HepG2 (cell line): Measurements from ENCODE around the gene CYP4F22. TPM values are rescaled to one million over a fixed set of nuclear protein-coding genes. Genes with fewer than 3 reads are reported as not detected.

ENCODE experiments used
- ATAC-seq: fragments of 200-7000 bp; cut with Tn5 transposase; 3 replicates; pipeline ENCODE4 v1.9.1; 2020; ENCODE audit warnings: mild to moderate bottlenecking, moderate library complexity
- BruUV-seq: library from RNA; stranded (reverse); fragments of 400-500 nt; replicated peaks from 2 replicates; lab custom pipeline; 2021; lab: Mats Ljungman, UMichigan
- CTCF ChIA-PET: fragments of 300-600 bp; formaldehyde crosslinking; extraction: SDS; loops from one replicate; lab custom pipeline; 2021; ENCODE audit warnings: low total read pairs, inconsistent platforms, low intra/inter-chr PET ratio; lab: Yijun Ruan, JAX
- POLR2A ChIA-PET: fragments of 350-600 bp; sonication (Branson Sonifier 250); formaldehyde crosslinking; loops from one replicate; lab custom pipeline; 2020; ENCODE audit warnings: antibody characterized with exemption, inconsistent platforms; lab: Yijun Ruan, JAX
- DNase-seq: peaks from one replicate; pipeline ENCODE4 v3.0.0-alpha.2; 2015; ENCODE audit warnings: low spot score
- FAIRE-seq: peaks from 3 replicates; lab custom pipeline; 2011; peaks lifted over from hg19 to GRCh38; lab: Jason Lieb, UNC
- H2AFZ ChIP-seq: one replicate; pipeline ENCODE4 v1.6.1; 2011; ENCODE audit warnings: low read length, inconsistent platforms
- H3K27ac ChIP-seq: fragments of 300-600 bp; 3 replicates; pipeline ENCODE4 v1.8.0; 2011; ENCODE audit warnings: mixed run types, mild to moderate bottlenecking, mixed read lengths, low read length, inconsistent platforms; ENCODE audit not compliant: insufficient read depth; ENCODE audit errors: extremely low read length
- H3K27me3 ChIP-seq, 2 experiments: fragments of 200-600 bp in 1 of 2; 2 replicates in 1 of 2; 3 replicates in 1 of 2; pipeline versions ENCODE4 v1.6.0 to v1.8.0; 2011; ENCODE audit warnings: low read length in 2 of 2, mild to moderate bottlenecking in 2 of 2, moderate library complexity in 2 of 2, inconsistent platforms in 1 of 2; ENCODE audit not compliant: insufficient read depth in 2 of 2, control insufficient read depth in 1 of 2
- H3K36me3 ChIP-seq, 2 experiments: fragments of 200-600 bp in 1 of 2; replicated peaks in 1 of 2; 2 replicates in 1 of 2; 3 replicates in 1 of 2; pipeline versions ENCODE4 v1.5.1 to v1.8.0; 2011; ENCODE audit warnings: low read length in 2 of 2, inconsistent platforms in 1 of 2; ENCODE audit not compliant: insufficient read depth in 2 of 2, control insufficient read depth in 1 of 2
- H3K4me1 ChIP-seq: 2 replicates; pipeline ENCODE4 v1.5.1; 2012; ENCODE audit warnings: low read length, inconsistent platforms; ENCODE audit not compliant: insufficient read depth
- H3K4me2 ChIP-seq: 2 replicates; pipeline ENCODE4 v1.6.0; 2011; ENCODE audit warnings: low read depth, low read length, inconsistent platforms
- H3K4me3 ChIP-seq, 3 experiments: fragments of 200-600 bp in 1 of 3; sonication (generic), shearing (Covaris generic) in 1 of 3; replicated peaks in 1 of 3; 2 replicates each; pipeline ENCODE4 v1.5.1; 2011 to 2016; ENCODE audit warnings: low read length in 3 of 3, inconsistent platforms in 2 of 3, low read depth in 2 of 3, mild to moderate bottlenecking in 2 of 3, control low read depth in 1 of 3, mixed read lengths in 1 of 3; ENCODE audit not compliant: insufficient read depth in 1 of 3
- H3K79me2 ChIP-seq: one replicate; pipeline ENCODE4 v1.6.1; 2011; ENCODE audit warnings: low read length, inconsistent platforms; ENCODE audit not compliant: insufficient read depth
- H3K9ac ChIP-seq: 2 replicates; pipeline ENCODE4 v1.6.0; 2011; ENCODE audit warnings: mild to moderate bottlenecking, low read depth, low read length, inconsistent platforms; ENCODE audit not compliant: insufficient read depth
- H3K9me3 ChIP-seq: 2 replicates; pipeline ENCODE4 v1.5.1; 2012; ENCODE audit warnings: mild to moderate bottlenecking, low read length
- H4K20me1 ChIP-seq: 2 replicates; pipeline ENCODE4 v1.6.0; 2011; ENCODE audit warnings: inconsistent platforms, mild to moderate bottlenecking, low read length, moderate library complexity; ENCODE audit not compliant: insufficient read depth
- ATF1 ChIP-seq: IDR thresholded peaks from 2 replicates; pipeline ENCODE4 v1.6.1; 2016; ENCODE audit warnings: mild to moderate bottlenecking, control low read depth
- CEBPB ChIP-seq: IDR thresholded peaks from 2 replicates; pipeline ENCODE4 v1.6.1; 2011; ENCODE audit warnings: low read depth, low read length, improper control_type of control experiment, borderline replicate concordance
- MAFF ChIP-seq: IDR thresholded peaks from 2 replicates; pipeline ENCODE4 v1.6.1; 2011; ENCODE audit warnings: low read depth, low read length, improper control_type of control experiment
- MXD4 ChIP-seq: IDR thresholded peaks from 2 replicates; pipeline ENCODE4 v1.6.1; 2016; ENCODE audit warnings: mild to moderate bottlenecking, missing biosample characterization, missing genetic modification reagents
- RBFOX2 ChIP-seq: fragments of 200-400 bp; formaldehyde crosslinking; IDR thresholded peaks from 2 replicates; pipeline ENCODE4 v1.6.1; 2017; ENCODE audit warnings: low read depth, mild to moderate bottlenecking, low read length
- ZNF510 ChIP-seq: sonication (generic); formaldehyde crosslinking; IDR thresholded peaks from 2 replicates; pipeline ENCODE4 v1.4.0; 2020; ENCODE audit warnings: low read depth, mild to moderate bottlenecking, missing genetic modification reagents
- ZNF557 ChIP-seq: sonication (generic); formaldehyde crosslinking; IDR thresholded peaks from 2 replicates; pipeline ENCODE4 v1.4.0; 2020; ENCODE audit warnings: missing genetic modification reagents
- ZNF615 ChIP-seq: sonication (generic); formaldehyde crosslinking; IDR thresholded peaks from 2 replicates; pipeline ENCODE4 v1.5.0; 2020; ENCODE audit warnings: mild to moderate bottlenecking, missing genetic modification reagents, borderline replicate concordance
- ZNF770 ChIP-seq: sonication (generic); formaldehyde crosslinking; IDR thresholded peaks from 2 replicates; pipeline ENCODE4 v1.5.0; 2020; ENCODE audit warnings: mild to moderate bottlenecking, missing genetic modification reagents
- WGBS: methylation state at CpG from one replicate; pipeline ENCODE4 v1.1.6; 2017; ENCODE audit warnings: low lambda C conversion rate; 5-methylcytosine and 5-hydroxymethylcytosine counted together
- in situ Hi-C: cut with HindIII; loops from 2 replicates; pipeline ENCODE4 v1.10.0; 2017; ENCODE audit warnings: low pct_unique_long_range_greater_than_20kb; ENCODE audit not compliant: extremely low pct_ligation_motif_present
- intact Hi-C: fragments of 100-400 bp; cut with micrococcal nuclease; formaldehyde crosslinking; loops from one replicate; pipeline ENCODE4 v1.10.0; 2022; ENCODE audit not compliant: unreplicated experiment
- polyA plus RNA-seq, 8 experiments: library from polyadenylated mRNA; depleted of rRNA in 3 of 8; stranded (reverse) in 7 of 8; unstranded in 1 of 8; fragments of >200 nt; fragmentation: Illumina TruSeq in 4 of 8; extraction: Trizol in 4 of 8; gene quantifications; 2 replicates each; pipeline versions ENCODE4 v1.2.1 to v1.2.3, GENCODE V29; 2011 to 2016; ENCODE audit warnings: low read depth in 4 of 8, missing spikeins in 1 of 8, mixed read lengths in 1 of 8; ENCODE audit not compliant: insufficient read depth in 1 of 8
- total RNA-seq, 5 experiments: library from RNA; depleted of rRNA; stranded (reverse); fragments of >200 nt; fragmentation: Illumina TruSeq; extraction: Trizol; gene quantifications; 2 replicates each; pipeline ENCODE4 v1.2.3, GENCODE V29; 2016; ENCODE audit warnings: low read depth in 1 of 5
- TF ChIP-seq, protein P1 (sequence below): IDR thresholded peaks from 2 replicates; pipeline ENCODE4 v1.6.1; 2016; ENCODE audit warnings: low read depth, missing genetic modification reagents, missing compliant biosample characterization

The CYP4F22 gene
- total and polyA plus RNA-seq, 2 of the 13 experiments (the other 11 are each of a cell fraction or from before 2014, with no cell fraction given): 0.05 TPM; not detected in 1

- TF ChIP-seq MAFF: peak; percentile 81
Measured at GRCh38 chr19:15466851-15467733, 41.2 kb upstream of the CYP4F22 start (continued).

DNA sequence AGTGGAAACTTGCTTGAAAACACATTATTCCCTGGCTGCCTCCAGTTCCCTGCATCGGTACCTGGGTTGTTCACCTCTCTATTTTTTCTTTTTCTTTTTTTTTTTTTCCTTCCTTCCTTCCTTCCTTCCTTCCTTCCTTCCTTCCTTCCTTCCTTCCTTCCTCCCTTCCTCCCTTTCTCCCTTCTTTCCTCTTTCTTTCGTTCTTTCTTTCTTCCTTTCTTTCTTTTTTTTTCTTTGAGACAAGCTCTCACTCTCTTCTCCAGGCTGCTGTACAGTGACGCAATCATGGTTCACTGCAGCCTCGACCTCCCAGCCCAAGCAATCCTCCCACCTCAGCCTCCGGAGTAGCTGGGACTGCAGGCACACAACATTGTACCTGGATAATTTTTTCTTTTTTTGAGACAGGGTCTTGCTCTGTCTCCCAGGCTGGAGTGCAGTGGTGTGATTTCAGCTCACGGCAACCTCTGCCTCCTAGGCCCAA lies 40.6 kb upstream of the CYP4F22 start:
- H3K9me3 ChIP-seq: no peaks in the 10 kb centered on the region
- no peak overlapping the region for H3K27ac ChIP-seq
- ChIA-PET CTCF (no interaction called here), POLR2A (no interaction called here)
- H3K4me1 ChIP-seq: peaks cover 33% of the 10 kb centered on the region
- no peak for DNase-seq
- no peaks in the 10 kb centered on the region for H3K27me3 ChIP-seq
- in situ Hi-C loops: no loop called here
- H3K4me3 ChIP-seq: no peak overlapping the region
- H3K4me2 ChIP-seq: no peak overlapping the region
- H3K79me2 ChIP-seq: no peaks in the 10 kb centered on the region
- 55% methylated on average over 6 of the region's 6 CpGs for WGBS
- no peak for ATAC-seq
- BruUV-seq: no TSS peak
- no peak overlapping the region for H2AFZ ChIP-seq
- no peaks in the 10 kb centered on the region for H3K36me3 ChIP-seq
- no peaks in the 10 kb centered on the region for H4K20me1 ChIP-seq
- no peak for TF ChIP-seq RBFOX2
- TF ChIP-seq MXD4: no peak
- 0 out of 2 replicates have a peak, but pooled peaks have one; percentile 20 for TF ChIP-seq ZNF770 (CRISPR knock-in tag)
- TF ChIP-seq ZNF557 (CRISPR knock-in tag): no peak
- TF ChIP-seq, protein P1, sequence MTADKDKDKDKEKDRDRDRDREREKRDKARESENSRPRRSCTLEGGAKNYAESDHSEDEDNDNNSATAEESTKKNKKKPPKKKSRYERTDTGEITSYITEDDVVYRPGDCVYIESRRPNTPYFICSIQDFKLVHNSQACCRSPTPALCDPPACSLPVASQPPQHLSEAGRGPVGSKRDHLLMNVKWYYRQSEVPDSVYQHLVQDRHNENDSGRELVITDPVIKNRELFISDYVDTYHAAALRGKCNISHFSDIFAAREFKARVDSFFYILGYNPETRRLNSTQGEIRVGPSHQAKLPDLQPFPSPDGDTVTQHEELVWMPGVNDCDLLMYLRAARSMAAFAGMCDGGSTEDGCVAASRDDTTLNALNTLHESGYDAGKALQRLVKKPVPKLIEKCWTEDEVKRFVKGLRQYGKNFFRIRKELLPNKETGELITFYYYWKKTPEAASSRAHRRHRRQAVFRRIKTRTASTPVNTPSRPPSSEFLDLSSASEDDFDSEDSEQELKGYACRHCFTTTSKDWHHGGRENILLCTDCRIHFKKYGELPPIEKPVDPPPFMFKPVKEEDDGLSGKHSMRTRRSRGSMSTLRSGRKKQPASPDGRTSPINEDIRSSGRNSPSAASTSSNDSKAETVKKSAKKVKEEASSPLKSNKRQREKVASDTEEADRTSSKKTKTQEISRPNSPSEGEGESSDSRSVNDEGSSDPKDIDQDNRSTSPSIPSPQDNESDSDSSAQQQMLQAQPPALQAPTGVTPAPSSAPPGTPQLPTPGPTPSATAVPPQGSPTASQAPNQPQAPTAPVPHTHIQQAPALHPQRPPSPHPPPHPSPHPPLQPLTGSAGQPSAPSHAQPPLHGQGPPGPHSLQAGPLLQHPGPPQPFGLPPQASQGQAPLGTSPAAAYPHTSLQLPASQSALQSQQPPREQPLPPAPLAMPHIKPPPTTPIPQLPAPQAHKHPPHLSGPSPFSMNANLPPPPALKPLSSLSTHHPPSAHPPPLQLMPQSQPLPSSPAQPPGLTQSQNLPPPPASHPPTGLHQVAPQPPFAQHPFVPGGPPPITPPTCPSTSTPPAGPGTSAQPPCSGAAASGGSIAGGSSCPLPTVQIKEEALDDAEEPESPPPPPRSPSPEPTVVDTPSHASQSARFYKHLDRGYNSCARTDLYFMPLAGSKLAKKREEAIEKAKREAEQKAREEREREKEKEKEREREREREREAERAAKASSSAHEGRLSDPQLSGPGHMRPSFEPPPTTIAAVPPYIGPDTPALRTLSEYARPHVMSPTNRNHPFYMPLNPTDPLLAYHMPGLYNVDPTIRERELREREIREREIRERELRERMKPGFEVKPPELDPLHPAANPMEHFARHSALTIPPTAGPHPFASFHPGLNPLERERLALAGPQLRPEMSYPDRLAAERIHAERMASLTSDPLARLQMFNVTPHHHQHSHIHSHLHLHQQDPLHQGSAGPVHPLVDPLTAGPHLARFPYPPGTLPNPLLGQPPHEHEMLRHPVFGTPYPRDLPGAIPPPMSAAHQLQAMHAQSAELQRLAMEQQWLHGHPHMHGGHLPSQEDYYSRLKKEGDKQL (CRISPR knock-in tag): no peak
- TF ChIP-seq ZNF615 (CRISPR knock-in tag): no peak
- no peak for TF ChIP-seq ATF1 (CRISPR knock-in tag)
- no peak for TF ChIP-seq ZNF510 (CRISPR knock-in tag)
- TF ChIP-seq CEBPB: peak; percentile 44; the same call in 1 of the 2 replicates
- intact Hi-C loops: no loop called here
- H3K9ac ChIP-seq: no peak overlapping the region
- no peak for FAIRE-seq
